ENCODE data around the gene ADGRF1.
A peak's percentile ranks its signal among the peaks of the same experiment; 100 is the strongest.

The ADGRF1 gene

GRCh38 chr6:46963626-46964025 lies 78.5 kb downstream of the ADGRF1 start:
- Histone ChIP-seq H3K36me3 (ENCODE audit: control insufficient read depth in 2 of 2, insufficient read depth in 2 of 2, low read length in 2 of 2) (no peaks in the 10 kb centered on the region), H3K27me3 (ENCODE audit: control insufficient read depth in 2 of 2, insufficient read depth in 2 of 2, low read length in 2 of 2) (peaks cover 0 to 4% of the 10 kb centered on the region in 2 donors), H3K4me3 (ENCODE audit: low read length in 2 of 2) (no peak overlapping the region), H3K9me3 (ENCODE audit: control insufficient read depth in 2 of 2, low read length in 2 of 2) (no peaks in the 10 kb centered on the region), H3K27ac (ENCODE audit: low read depth in 2 of 2, low read length in 2 of 2) (no peak overlapping the region), H3K4me1 (ENCODE audit: control insufficient read depth in 2 of 2, insufficient read depth in 2 of 2, low read length in 2 of 2) (no peaks in the 10 kb centered on the region), H3K9ac (ENCODE audit: low read depth in 1 of 2, low read length in 2 of 2) (no peak overlapping the region)

GRCh38 chr6:46963039-46963438 lies 79.1 kb downstream of the ADGRF1 start:
- Histone ChIP-seq H3K9me3 (ENCODE audit: control insufficient read depth in 2 of 2, low read length in 2 of 2) (no peaks in the 10 kb centered on the region), H3K27me3 (ENCODE audit: control insufficient read depth in 2 of 2, insufficient read depth in 2 of 2, low read length in 2 of 2) (peaks cover 0 to 4% of the 10 kb centered on the region in 2 donors), H3K4me3 (ENCODE audit: low read length in 2 of 2) (no peak overlapping the region), H3K36me3 (ENCODE audit: control insufficient read depth in 2 of 2, insufficient read depth in 2 of 2, low read length in 2 of 2) (no peaks in the 10 kb centered on the region), H3K27ac (ENCODE audit: low read depth in 2 of 2, low read length in 2 of 2) (no peak overlapping the region), H3K9ac (ENCODE audit: low read depth in 1 of 2, low read length in 2 of 2) (no peak overlapping the region), H3K4me1 (ENCODE audit: control insufficient read depth in 2 of 2, insufficient read depth in 2 of 2, low read length in 2 of 2) (no peaks in the 10 kb centered on the region)

GRCh38 chr6:46961711-46962110 lies 80.4 kb downstream of the ADGRF1 start:
- Histone ChIP-seq H3K36me3 (ENCODE audit: control insufficient read depth in 2 of 2, insufficient read depth in 2 of 2, low read length in 2 of 2) (no peaks in the 10 kb centered on the region), H3K9ac (ENCODE audit: low read depth in 1 of 2, low read length in 2 of 2) (no peak overlapping the region), H3K4me3 (ENCODE audit: low read length in 2 of 2) (no peak overlapping the region), H3K9me3 (ENCODE audit: control insufficient read depth in 2 of 2, low read length in 2 of 2) (no peaks in the 10 kb centered on the region), H3K27me3 (ENCODE audit: control insufficient read depth in 2 of 2, insufficient read depth in 2 of 2, low read length in 2 of 2) (peaks cover 0 to 4% of the 10 kb centered on the region in 2 donors), H3K4me1 (ENCODE audit: control insufficient read depth in 2 of 2, insufficient read depth in 2 of 2, low read length in 2 of 2) (no peaks in the 10 kb centered on the region), H3K27ac (ENCODE audit: low read depth in 2 of 2, low read length in 2 of 2) (no peak overlapping the region)

- Histone ChIP-seq H3K4me1 (ENCODE audit: control insufficient read depth in 2 of 2, insufficient read depth in 2 of 2, low read length in 2 of 2) (no peaks in the 10 kb centered on the region), H3K36me3 (ENCODE audit: control insufficient read depth in 2 of 2, insufficient read depth in 2 of 2, low read length in 2 of 2) (no peaks in the 10 kb centered on the region), H3K27ac (ENCODE audit: low read depth in 2 of 2, low read length in 2 of 2) (no peak overlapping the region), H3K9ac (ENCODE audit: low read depth in 1 of 2, low read length in 2 of 2) (no peak overlapping the region), H3K9me3 (ENCODE audit: control insufficient read depth in 2 of 2, low read length in 2 of 2) (no peaks in the 10 kb centered on the region), H3K4me3 (ENCODE audit: low read length in 2 of 2) (no peak overlapping the region), H3K27me3 (ENCODE audit: control insufficient read depth in 2 of 2, insufficient read depth in 2 of 2, low read length in 2 of 2) (peaks cover 0 to 4% of the 10 kb centered on the region in 2 donors)
These were observed 80.9 kb downstream of the ADGRF1 start for GRCh38 chr6:46961232-46961631.

- Histone ChIP-seq H3K4me3 (ENCODE audit: low read length in 2 of 2) (no peak overlapping the region), H3K9me3 (ENCODE audit: control insufficient read depth in 2 of 2, low read length in 2 of 2) (no peaks in the 10 kb centered on the region), H3K36me3 (ENCODE audit: control insufficient read depth in 2 of 2, insufficient read depth in 2 of 2, low read length in 2 of 2) (no peaks in the 10 kb centered on the region), H3K27me3 (ENCODE audit: control insufficient read depth in 2 of 2, insufficient read depth in 2 of 2, low read length in 2 of 2) (peaks cover 0 to 4% of the 10 kb centered on the region in 2 donors), H3K27ac (ENCODE audit: low read depth in 2 of 2, low read length in 2 of 2) (no peak overlapping the region), H3K4me1 (ENCODE audit: control insufficient read depth in 2 of 2, insufficient read depth in 2 of 2, low read length in 2 of 2) (no peaks in the 10 kb centered on the region), H3K9ac (ENCODE audit: low read depth in 1 of 2, low read length in 2 of 2) (no peak overlapping the region)
These were observed 82.7 kb downstream of the ADGRF1 start for GRCh38 chr6:46959419-46959818.

GRCh38 chr6:46956409-46956808 lies 85.7 kb downstream of the ADGRF1 start:
- Histone ChIP-seq H3K9ac (ENCODE audit: low read depth in 1 of 2, low read length in 2 of 2) (no peak overlapping the region), H3K27me3 (ENCODE audit: control insufficient read depth in 2 of 2, insufficient read depth in 2 of 2, low read length in 2 of 2) (peaks cover 0 to under 1% of the 10 kb centered on the region in 2 donors), H3K4me3 (ENCODE audit: low read length in 2 of 2) (no peak overlapping the region), H3K4me1 (ENCODE audit: control insufficient read depth in 2 of 2, insufficient read depth in 2 of 2, low read length in 2 of 2) (no peaks in the 10 kb centered on the region), H3K36me3 (ENCODE audit: control insufficient read depth in 2 of 2, insufficient read depth in 2 of 2, low read length in 2 of 2) (no peaks in the 10 kb centered on the region), H3K9me3 (ENCODE audit: control insufficient read depth in 2 of 2, low read length in 2 of 2) (no peaks in the 10 kb centered on the region), H3K27ac (ENCODE audit: low read depth in 2 of 2, low read length in 2 of 2) (no peak overlapping the region)

GRCh38 chr6:46954837-46955451 lies 87.2 kb downstream of the ADGRF1 start:
- no peak overlapping the region for H3K4me3 ChIP-seq (ENCODE audit: low read length in 2 of 2)
- no peak overlapping the region for H3K27ac ChIP-seq (ENCODE audit: low read depth in 2 of 2, low read length in 2 of 2)
- no peaks in the 10 kb centered on the region for H3K4me1 ChIP-seq (ENCODE audit: control insufficient read depth in 2 of 2, insufficient read depth in 2 of 2, low read length in 2 of 2)
- H3K36me3 ChIP-seq (ENCODE audit: control insufficient read depth in 2 of 2, insufficient read depth in 2 of 2, low read length in 2 of 2), result no peaks in the 10 kb centered on the region
- no peak overlapping the region for H3K9ac ChIP-seq (ENCODE audit: low read depth in 1 of 2, low read length in 2 of 2)
- no peaks in the 10 kb centered on the region for H3K27me3 ChIP-seq (ENCODE audit: control insufficient read depth in 2 of 2, insufficient read depth in 2 of 2, low read length in 2 of 2)
- no peaks in the 10 kb centered on the region for H3K9me3 ChIP-seq (ENCODE audit: control insufficient read depth in 2 of 2, low read length in 2 of 2)

GRCh38 chr6:46953921-46954320 lies 88.2 kb downstream of the ADGRF1 start:
- Histone ChIP-seq H3K4me3 (ENCODE audit: low read length in 2 of 2) (no peak overlapping the region), H3K9me3 (ENCODE audit: control insufficient read depth in 2 of 2, low read length in 2 of 2) (no peaks in the 10 kb centered on the region), H3K4me1 (ENCODE audit: control insufficient read depth in 2 of 2, insufficient read depth in 2 of 2, low read length in 2 of 2) (no peaks in the 10 kb centered on the region), H3K9ac (ENCODE audit: low read depth in 1 of 2, low read length in 2 of 2) (no peak overlapping the region), H3K27me3 (ENCODE audit: control insufficient read depth in 2 of 2, insufficient read depth in 2 of 2, low read length in 2 of 2) (no peaks in the 10 kb centered on the region), H3K36me3 (ENCODE audit: control insufficient read depth in 2 of 2, insufficient read depth in 2 of 2, low read length in 2 of 2) (no peaks in the 10 kb centered on the region), H3K27ac (ENCODE audit: low read depth in 2 of 2, low read length in 2 of 2) (no peak overlapping the region)

GRCh38 chr6:46949632-46950280 lies 92.4 kb downstream of the ADGRF1 start:
- no peaks in the 10 kb centered on the region for H3K4me1 ChIP-seq (ENCODE audit: control insufficient read depth in 2 of 2, insufficient read depth in 2 of 2, low read length in 2 of 2)
- no peaks in the 10 kb centered on the region for H3K36me3 ChIP-seq (ENCODE audit: control insufficient read depth in 2 of 2, insufficient read depth in 2 of 2, low read length in 2 of 2)
- H3K27ac ChIP-seq (ENCODE audit: low read depth in 2 of 2, low read length in 2 of 2), result peak overlapping the region in 1 of 2 donors; percentile 11
- H3K9me3 ChIP-seq (ENCODE audit: control insufficient read depth in 2 of 2, low read length in 2 of 2), result no peaks in the 10 kb centered on the region
- no peak overlapping the region for H3K9ac ChIP-seq (ENCODE audit: low read depth in 1 of 2, low read length in 2 of 2)
- no peak overlapping the region for H3K4me3 ChIP-seq (ENCODE audit: low read length in 2 of 2)
- no peaks in the 10 kb centered on the region for H3K27me3 ChIP-seq (ENCODE audit: control insufficient read depth in 2 of 2, insufficient read depth in 2 of 2, low read length in 2 of 2)

- H3K9me3 ChIP-seq (ENCODE audit: control insufficient read depth in 2 of 2, low read length in 2 of 2), result no peaks in the 10 kb centered on the region
- no peak overlapping the region for H3K9ac ChIP-seq (ENCODE audit: low read depth in 1 of 2, low read length in 2 of 2)
- H3K4me3 ChIP-seq (ENCODE audit: low read length in 2 of 2), result no peak overlapping the region
- no peaks in the 10 kb centered on the region for H3K4me1 ChIP-seq (ENCODE audit: control insufficient read depth in 2 of 2, insufficient read depth in 2 of 2, low read length in 2 of 2)
- H3K27ac ChIP-seq (ENCODE audit: low read depth in 2 of 2, low read length in 2 of 2), result no peak overlapping the region
- no peaks in the 10 kb centered on the region for H3K27me3 ChIP-seq (ENCODE audit: control insufficient read depth in 2 of 2, insufficient read depth in 2 of 2, low read length in 2 of 2)
- H3K36me3 ChIP-seq (ENCODE audit: control insufficient read depth in 2 of 2, insufficient read depth in 2 of 2, low read length in 2 of 2), result no peaks in the 10 kb centered on the region
These were observed 93.4 kb downstream of the ADGRF1 start for GRCh38 chr6:46948699-46949098.
